Sigmoid colon (tissue), 7 donors: ENCODE measurements around the gene NYNRIN. TPM values are rescaled to one million over a fixed set of nuclear protein-coding genes. Genes with fewer than 3 reads are reported as not detected.

Experiments
- DNase-seq: peaks from one replicate; pipeline ENCODE4 v3.0.0-alpha.2; 2019
- H3K27ac ChIP-seq, 4 donors: fragments of 200-600 bp; sonication (generic); one replicate each; pipeline ENCODE4 v1.5.1; 2016 to 2019; ENCODE audit warnings: mild to moderate bottlenecking in 1 of 4
- H3K27me3 ChIP-seq, 3 donors: fragments of 200-600 bp; sonication (generic); one replicate each; pipeline ENCODE4 v1.5.1; 2019; ENCODE audit warnings: mild to moderate bottlenecking in 1 of 3
- H3K36me3 ChIP-seq, 4 donors: fragments of 200-600 bp; sonication (generic); one replicate each; pipeline ENCODE4 v1.5.1; 2016 to 2019
- H3K4me1 ChIP-seq, 4 donors: fragments of 200-600 bp; sonication (generic); one replicate each; pipeline ENCODE4 v1.5.1; 2017 to 2019
- H3K4me3 ChIP-seq, 4 donors: fragments of 200-600 bp; sonication (generic); one replicate each; pipeline ENCODE4 v1.5.1; 2017 to 2019; ENCODE audit warnings: mild to moderate bottlenecking in 2 of 4, moderate library complexity in 1 of 4
- H3K9me3 ChIP-seq, 4 donors: fragments of 200-600 bp in 3 of 4; sonication (generic) in 3 of 4; one replicate each; pipeline versions ENCODE4 v1.5.1 to v1.6.1; 2013 to 2019
- EP300 ChIP-seq, 4 donors: sonication (generic); formaldehyde crosslinking; IDR thresholded peaks; one replicate each; pipeline ENCODE4 v1.6.1; 2017; ENCODE audit warnings: antibody characterized with exemption in 4 of 4
- POLR2A ChIP-seq, 2 donors: fragments of 450-650 bp; IDR thresholded peaks; one replicate each; pipeline ENCODE4 v1.6.1; 2016; ENCODE audit warnings: antibody characterized with exemption in 2 of 2, mild to moderate bottlenecking in 2 of 2, moderate library complexity in 2 of 2
- POLR2AphosphoS5 ChIP-seq, 4 donors: sonication (generic); formaldehyde crosslinking; IDR thresholded peaks; one replicate each; pipeline ENCODE4 v1.6.1; 2017; ENCODE audit warnings: antibody characterized with exemption in 4 of 4
- WGBS, 2 donors: extraction: QIAGEN DNeasy Blood & Tissue Kit; methylation state at CpG; one replicate each; pipeline ENCODE4 v1.1.7; 2013; 5-methylcytosine and 5-hydroxymethylcytosine counted together
- intact Hi-C: fragments of 100-400 bp; cut with DNase I; formaldehyde crosslinking; loops from one replicate; pipeline ENCODE4 v1.15.1; 2023
- polyA plus RNA-seq, 3 donors: library from polyadenylated mRNA; stranded (reverse); fragments of 200-250 nt; gene quantifications; one replicate each; pipeline ENCODE4 v1.2.3, GENCODE V29; 2013
- total RNA-seq, 4 donors: library from RNA; depleted of rRNA; stranded (reverse); fragments of >200 nt; gene quantifications; one replicate each; pipeline ENCODE4 v1.1.0, GENCODE V29; 2016
- TF ChIP-seq, protein P1 (sequence below), 4 experiments: fragments of 450-650 bp in 3 of 4; fragments of 200-600 bp in 1 of 4; IDR thresholded peaks; one replicate each; pipeline ENCODE4 v1.5.1; 2016 to 2019; ENCODE audit warnings: antibody characterized with exemption in 4 of 4, mild to moderate bottlenecking in 3 of 4, moderate library complexity in 2 of 4
- donor health status: healthy with polysubstance abuse.
- donor health status: Bipolar disorder and iron deficiency.
- donor health status: healthy.

The NYNRIN gene
- total and polyA plus RNA-seq, 7 donors: 0.60 to 17.4 (median 6.8) TPM

DNA sequence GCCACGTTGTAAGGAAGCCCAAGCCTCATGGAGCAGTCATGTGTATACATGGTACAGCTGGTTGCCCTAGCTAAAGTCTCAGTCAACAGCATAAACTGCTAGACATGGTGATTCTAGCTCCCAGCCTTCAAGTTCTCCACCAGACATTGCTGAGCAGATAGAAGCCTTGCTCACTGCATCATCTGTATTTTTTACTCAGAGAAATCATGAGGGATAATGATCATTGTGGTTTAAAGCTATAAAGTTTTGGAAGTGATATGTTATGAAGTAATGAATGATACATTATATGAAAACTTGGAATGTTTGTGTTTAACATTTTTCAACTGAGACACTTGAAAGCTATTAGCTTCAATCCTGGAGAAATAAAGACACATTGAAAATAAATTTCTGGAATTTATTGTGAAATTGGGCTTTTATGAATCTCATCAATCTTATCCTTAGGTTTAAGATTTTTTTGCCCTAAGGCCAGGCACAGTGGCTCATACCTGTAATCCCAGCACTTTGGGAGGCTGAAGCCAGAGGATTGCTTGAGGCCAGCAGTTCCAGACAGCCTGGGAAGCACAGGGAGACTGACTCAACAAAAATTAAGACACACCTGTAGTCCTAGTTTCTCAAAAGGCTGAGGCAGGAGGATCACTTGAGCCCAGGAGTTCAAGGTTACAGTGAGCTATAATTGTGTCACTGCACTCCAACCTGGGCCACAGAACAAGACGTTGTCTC, 36.4 kb upstream of the NYNRIN start:
- TF ChIP-seq POLR2A (IDR thresholded peaks at IDR 0.05) (no peak), EP300 (IDR thresholded peaks at IDR 0.05) (no peak), POLR2AphosphoS5 (IDR thresholded peaks at IDR 0.05) (no peak)
- TF ChIP-seq, protein P1, sequence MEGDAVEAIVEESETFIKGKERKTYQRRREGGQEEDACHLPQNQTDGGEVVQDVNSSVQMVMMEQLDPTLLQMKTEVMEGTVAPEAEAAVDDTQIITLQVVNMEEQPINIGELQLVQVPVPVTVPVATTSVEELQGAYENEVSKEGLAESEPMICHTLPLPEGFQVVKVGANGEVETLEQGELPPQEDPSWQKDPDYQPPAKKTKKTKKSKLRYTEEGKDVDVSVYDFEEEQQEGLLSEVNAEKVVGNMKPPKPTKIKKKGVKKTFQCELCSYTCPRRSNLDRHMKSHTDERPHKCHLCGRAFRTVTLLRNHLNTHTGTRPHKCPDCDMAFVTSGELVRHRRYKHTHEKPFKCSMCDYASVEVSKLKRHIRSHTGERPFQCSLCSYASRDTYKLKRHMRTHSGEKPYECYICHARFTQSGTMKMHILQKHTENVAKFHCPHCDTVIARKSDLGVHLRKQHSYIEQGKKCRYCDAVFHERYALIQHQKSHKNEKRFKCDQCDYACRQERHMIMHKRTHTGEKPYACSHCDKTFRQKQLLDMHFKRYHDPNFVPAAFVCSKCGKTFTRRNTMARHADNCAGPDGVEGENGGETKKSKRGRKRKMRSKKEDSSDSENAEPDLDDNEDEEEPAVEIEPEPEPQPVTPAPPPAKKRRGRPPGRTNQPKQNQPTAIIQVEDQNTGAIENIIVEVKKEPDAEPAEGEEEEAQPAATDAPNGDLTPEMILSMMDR (IDR thresholded peaks at IDR 0.05): no peak
- Histone ChIP-seq H3K27ac (no peak overlapping the region), H3K9me3 (no peaks in the 10 kb centered on the region), H3K4me3 (no peak overlapping the region), H3K4me1 (peaks cover 0 to 18% (median 17%) of the 10 kb centered on the region in 4 donors), H3K27me3 (no peaks in the 10 kb centered on the region), H3K36me3 (no peaks in the 10 kb centered on the region)
- no peak for DNase-seq
- WGBS, 2 donors: 44 to 65% methylated on average over 2 of the region's 2 CpGs
- intact Hi-C loops: no loop called here

DNA sequence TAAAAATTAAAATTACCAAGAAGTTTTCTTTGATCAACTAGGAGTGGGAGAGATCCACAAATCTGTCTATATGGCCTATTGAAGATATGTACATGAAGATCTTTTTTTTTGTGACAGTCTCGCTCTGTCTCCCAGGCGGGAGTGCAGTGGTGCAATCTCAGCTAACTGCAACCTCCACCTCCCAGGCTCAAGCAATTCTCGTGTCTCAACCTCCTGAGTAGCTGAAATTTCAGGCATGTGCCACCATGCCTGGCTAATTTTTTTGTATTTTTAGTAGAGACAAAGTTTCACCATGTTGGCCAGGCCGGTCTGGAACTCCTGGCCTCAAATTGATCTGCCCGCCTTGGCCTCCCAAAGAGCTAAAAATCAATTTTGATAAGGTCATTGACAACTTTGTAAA, 35.4 kb upstream of the NYNRIN start:
- TF ChIP-seq, protein P1 (IDR thresholded peaks at IDR 0.05): no peak
- TF ChIP-seq POLR2A (IDR thresholded peaks at IDR 0.05): no peak
- TF ChIP-seq EP300 (IDR thresholded peaks at IDR 0.05): no peak
- TF ChIP-seq POLR2AphosphoS5 (IDR thresholded peaks at IDR 0.05): no peak
- no peaks in the 10 kb centered on the region for H3K9me3 ChIP-seq
- no peaks in the 10 kb centered on the region for H3K36me3 ChIP-seq
- no peak overlapping the region for H3K27ac ChIP-seq
- intact Hi-C loops: no loop called here
- no peak for DNase-seq
- WGBS, 2 donors: 92 to 93% methylated on average over 5 of the region's 5 CpGs
- H3K4me1 ChIP-seq: peaks cover 0 to 22% (median 20%) of the 10 kb centered on the region in 4 donors
- H3K27me3 ChIP-seq: no peaks in the 10 kb centered on the region
- no peak overlapping the region for H3K4me3 ChIP-seq

DNA sequence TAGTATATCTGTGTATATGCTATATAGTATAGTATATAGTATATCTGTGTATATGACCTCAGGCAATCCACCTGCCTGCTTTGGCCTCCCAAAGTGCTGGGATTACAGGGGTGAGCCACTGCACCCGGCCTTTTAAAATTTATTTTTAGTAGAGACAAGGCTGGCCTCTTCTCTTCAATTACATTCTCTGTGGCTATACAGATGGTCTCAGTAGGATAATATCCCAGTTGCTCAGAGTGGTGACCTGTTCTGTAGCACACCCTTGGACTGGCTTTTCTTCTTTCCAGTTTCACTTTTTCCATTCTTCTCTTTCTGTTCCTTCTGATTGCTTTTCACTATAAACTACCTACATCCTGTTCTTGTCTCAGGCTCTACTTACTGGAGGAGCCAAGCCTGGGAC, 34.0 kb upstream of the NYNRIN start:
- DNase-seq: no peak
- no peaks in the 10 kb centered on the region for H3K9me3 ChIP-seq
- H3K27me3 ChIP-seq: no peaks in the 10 kb centered on the region
- H3K36me3 ChIP-seq: peaks cover 0 to 4% (median 0%) of the 10 kb centered on the region in 4 donors
- intact Hi-C loops: loop anchor here (5.0 kb wide), 1 partner anchor 223 kb away; the partner anchor contains the start of gene EMC9
- peaks cover 0 to 36% (median 32%) of the 10 kb centered on the region in 4 donors for H3K4me1 ChIP-seq
- H3K27ac ChIP-seq: peak overlapping the region; percentile 91 to 99 (median 98)
- no peak overlapping the region for H3K4me3 ChIP-seq
- 75 to 80% methylated on average over 1 of the region's 1 CpG for WGBS, 2 donors
- TF ChIP-seq, protein P1 (IDR thresholded peaks at IDR 0.05): no peak

DNA sequence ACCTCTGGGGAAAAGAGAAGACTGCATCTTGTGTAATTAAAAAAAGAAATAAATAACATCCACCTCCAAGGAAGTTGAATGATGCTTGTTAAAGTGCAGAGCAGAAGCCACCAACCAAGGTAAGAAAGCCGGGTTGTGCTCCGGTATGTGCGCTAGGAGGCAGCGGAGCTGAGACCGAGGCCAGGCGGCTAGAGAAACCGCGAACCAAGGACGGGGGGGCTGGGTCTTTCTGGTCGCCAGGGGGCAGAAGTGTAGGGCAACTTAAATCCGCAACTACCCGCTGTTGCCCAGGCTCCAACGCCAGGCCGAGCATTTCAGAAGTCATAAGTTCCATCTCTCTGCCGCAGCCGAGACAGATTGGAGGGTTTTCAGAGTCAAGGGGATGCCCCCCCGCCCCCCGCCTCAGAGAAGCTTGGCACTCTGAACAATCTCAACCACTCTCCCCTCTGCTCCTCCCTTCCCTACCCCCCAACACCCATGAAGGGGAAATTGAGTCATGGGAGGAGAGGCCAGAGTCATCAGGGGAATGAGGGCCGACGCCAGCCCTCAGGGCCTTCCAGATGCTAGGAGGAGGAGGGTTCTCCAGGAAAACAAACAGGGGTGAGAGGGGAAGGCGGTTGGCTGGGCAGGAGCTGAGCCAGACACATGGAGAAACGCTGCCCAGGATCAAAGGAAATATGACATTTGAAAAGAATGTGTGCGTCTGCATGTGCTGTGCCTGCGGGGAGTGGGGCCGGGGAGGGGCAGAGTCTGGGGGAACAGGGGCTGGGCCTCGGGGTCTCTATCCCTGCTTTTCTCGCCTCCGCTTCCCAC, 33.0 kb upstream of the NYNRIN start:
- Histone ChIP-seq H3K4me1 (peaks cover 0 to 45% (median 34%) of the 10 kb centered on the region in 4 donors), H3K27me3 (no peaks in the 10 kb centered on the region), H3K36me3 (peaks cover 0 to 11% (median 0%) of the 10 kb centered on the region in 4 donors), H3K4me3 (peak overlapping the region; percentile 69 to 90 (median 80)), H3K27ac (peak overlapping the region; percentile 91 to 99 (median 98)), H3K9me3 (no peaks in the 10 kb centered on the region)
- DNase-seq: peak; percentile 95
- 3 to 7% methylated on average over 28 of the region's 28 CpGs for WGBS, 2 donors
- intact Hi-C loops: loop anchor here (1.0 to 5.0 kb wide), 3 partner anchors 65 to 224 kb away; partner anchors contain the start of genes EMC9 and TINF2
- TF ChIP-seq POLR2AphosphoS5 (IDR thresholded peaks at IDR 0.05): peak in 3 of 4 donors; percentile 28 to 61 (median 58)
- no peak for TF ChIP-seq EP300 (IDR thresholded peaks at IDR 0.05)
- TF ChIP-seq, protein P1 (IDR thresholded peaks at IDR 0.05): peak; percentile 87 to 96 (median 94)
